BE2C (cell line): Measurements from ENCODE around the gene SYNE1.

Experiments used
- DNase-seq: peaks from one replicate; pipeline ENCODE4 v3.0.0-alpha.2; 2020
- H3K27me3 ChIP-seq: fragments of 250-450 bp; sonication (Bioruptor Pico); 2 replicates; pipeline ENCODE4 v1.5.1; 2020; ENCODE audit warnings: mild to moderate bottlenecking
- H3K36me3 ChIP-seq: fragments of 250-450 bp; sonication (Bioruptor Pico); 2 replicates; pipeline ENCODE4 v1.5.1; 2020; ENCODE audit warnings: mild to moderate bottlenecking
- H3K4me1 ChIP-seq: fragments of 250-450 bp; sonication (Bioruptor Pico); 2 replicates; pipeline ENCODE4 v1.5.1; 2020
- H3K4me3 ChIP-seq: 2 replicates; pipeline ENCODE4 v1.5.1; 2011; ENCODE audit warnings: low read depth, low read length
- H3K9me3 ChIP-seq: fragments of 250-450 bp; sonication (Bioruptor Pico); 2 replicates; pipeline ENCODE4 v1.5.1; 2020
- TF ChIP-seq, protein P1 (sequence below): IDR thresholded peaks from 2 replicates; pipeline ENCODE4 v1.5.1; 2012; ENCODE audit warnings: mild to moderate bottlenecking, low read depth, low read length

The SYNE1 gene

DNA sequence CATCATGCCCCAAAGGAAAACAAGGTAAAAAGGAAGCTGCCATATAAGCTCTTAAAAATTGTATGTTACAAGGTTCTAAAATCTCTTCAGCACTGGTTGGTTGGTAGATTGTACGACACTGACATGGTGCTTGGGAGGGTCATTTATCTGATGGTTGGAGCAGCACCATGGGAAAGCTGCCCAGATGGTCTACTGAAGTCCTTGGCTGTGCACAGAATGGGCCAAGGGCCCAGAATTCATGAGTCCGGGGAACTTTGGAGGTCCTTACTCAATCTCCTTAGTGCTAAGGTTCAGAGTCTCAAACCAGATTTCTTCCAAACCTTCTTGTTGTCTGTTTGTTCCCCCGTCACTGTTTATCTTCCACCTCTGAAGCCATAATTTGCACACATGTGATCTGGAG, 515.3 kb downstream of the SYNE1 start:
- DNase-seq = no peak
- Histone ChIP-seq H3K4me3 (no peak overlapping the region), H3K27me3 (no peaks in the 10 kb centered on the region), H3K4me1 (no peaks in the 10 kb centered on the region), H3K9me3 (no peaks in the 10 kb centered on the region), H3K36me3 (no peaks in the 10 kb centered on the region)
- TF ChIP-seq, protein P1, sequence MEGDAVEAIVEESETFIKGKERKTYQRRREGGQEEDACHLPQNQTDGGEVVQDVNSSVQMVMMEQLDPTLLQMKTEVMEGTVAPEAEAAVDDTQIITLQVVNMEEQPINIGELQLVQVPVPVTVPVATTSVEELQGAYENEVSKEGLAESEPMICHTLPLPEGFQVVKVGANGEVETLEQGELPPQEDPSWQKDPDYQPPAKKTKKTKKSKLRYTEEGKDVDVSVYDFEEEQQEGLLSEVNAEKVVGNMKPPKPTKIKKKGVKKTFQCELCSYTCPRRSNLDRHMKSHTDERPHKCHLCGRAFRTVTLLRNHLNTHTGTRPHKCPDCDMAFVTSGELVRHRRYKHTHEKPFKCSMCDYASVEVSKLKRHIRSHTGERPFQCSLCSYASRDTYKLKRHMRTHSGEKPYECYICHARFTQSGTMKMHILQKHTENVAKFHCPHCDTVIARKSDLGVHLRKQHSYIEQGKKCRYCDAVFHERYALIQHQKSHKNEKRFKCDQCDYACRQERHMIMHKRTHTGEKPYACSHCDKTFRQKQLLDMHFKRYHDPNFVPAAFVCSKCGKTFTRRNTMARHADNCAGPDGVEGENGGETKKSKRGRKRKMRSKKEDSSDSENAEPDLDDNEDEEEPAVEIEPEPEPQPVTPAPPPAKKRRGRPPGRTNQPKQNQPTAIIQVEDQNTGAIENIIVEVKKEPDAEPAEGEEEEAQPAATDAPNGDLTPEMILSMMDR = no peak

DNA sequence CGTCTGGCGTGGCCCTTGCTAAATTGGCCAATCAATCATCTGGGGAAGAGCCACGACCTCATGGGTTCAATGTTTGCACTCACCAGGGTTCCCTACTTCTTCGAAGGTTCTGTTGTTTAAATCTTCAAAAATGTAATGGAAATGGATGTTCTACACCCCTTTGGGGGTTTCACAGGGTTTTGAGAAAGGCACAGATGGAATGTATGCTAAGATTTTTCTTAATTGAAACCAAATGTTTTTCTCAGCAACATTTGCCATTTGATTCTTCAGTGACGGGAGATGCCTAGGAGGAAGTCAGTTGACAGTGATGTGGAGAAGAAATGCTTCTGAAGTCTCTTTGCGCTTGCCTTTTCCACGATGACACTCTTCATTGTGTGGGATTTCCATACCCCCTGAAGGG, 517.3 kb downstream of the SYNE1 start:
- H3K27me3 ChIP-seq = no peaks in the 10 kb centered on the region
- H3K36me3 ChIP-seq = no peaks in the 10 kb centered on the region
- H3K4me1 ChIP-seq = no peaks in the 10 kb centered on the region
- no peak overlapping the region for H3K4me3 ChIP-seq
- no peak for DNase-seq
- TF ChIP-seq, protein P1 = no peak
- no peaks in the 10 kb centered on the region for H3K9me3 ChIP-seq

DNA sequence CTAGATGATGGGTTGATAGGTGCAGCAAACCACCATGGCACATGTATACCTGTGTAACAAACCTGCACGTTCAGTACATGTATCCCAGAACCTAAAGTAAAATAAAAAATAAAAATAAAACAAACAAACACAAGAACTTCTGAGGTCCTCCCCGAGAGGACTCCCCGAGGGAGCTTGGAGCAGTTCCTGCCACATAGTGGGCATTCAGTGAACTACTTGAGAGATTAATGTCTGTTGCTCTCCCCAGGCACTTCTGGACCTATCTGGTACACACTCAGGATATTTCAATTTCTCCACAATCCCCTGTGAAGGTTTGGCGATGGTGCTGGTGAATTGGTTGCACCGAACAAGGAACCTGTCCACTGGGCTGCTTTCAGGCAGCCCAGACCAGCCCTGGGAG, 518.5 kb downstream of the SYNE1 start:
- Histone ChIP-seq H3K9me3 (no peaks in the 10 kb centered on the region), H3K27me3 (no peaks in the 10 kb centered on the region), H3K4me3 (no peak overlapping the region), H3K4me1 (no peaks in the 10 kb centered on the region), H3K36me3 (no peaks in the 10 kb centered on the region)
- DNase-seq = no peak
- TF ChIP-seq, protein P1 = no peak

- Histone ChIP-seq H3K4me1 (no peaks in the 10 kb centered on the region), H3K9me3 (no peaks in the 10 kb centered on the region), H3K27me3 (no peaks in the 10 kb centered on the region), H3K4me3 (no peak overlapping the region), H3K36me3 (no peaks in the 10 kb centered on the region)
- TF ChIP-seq, protein P1 = no peak
- DNase-seq = no peak
Observed at GRCh38 chr6:152118224-152118623, 518.9 kb downstream of the SYNE1 start.

DNA sequence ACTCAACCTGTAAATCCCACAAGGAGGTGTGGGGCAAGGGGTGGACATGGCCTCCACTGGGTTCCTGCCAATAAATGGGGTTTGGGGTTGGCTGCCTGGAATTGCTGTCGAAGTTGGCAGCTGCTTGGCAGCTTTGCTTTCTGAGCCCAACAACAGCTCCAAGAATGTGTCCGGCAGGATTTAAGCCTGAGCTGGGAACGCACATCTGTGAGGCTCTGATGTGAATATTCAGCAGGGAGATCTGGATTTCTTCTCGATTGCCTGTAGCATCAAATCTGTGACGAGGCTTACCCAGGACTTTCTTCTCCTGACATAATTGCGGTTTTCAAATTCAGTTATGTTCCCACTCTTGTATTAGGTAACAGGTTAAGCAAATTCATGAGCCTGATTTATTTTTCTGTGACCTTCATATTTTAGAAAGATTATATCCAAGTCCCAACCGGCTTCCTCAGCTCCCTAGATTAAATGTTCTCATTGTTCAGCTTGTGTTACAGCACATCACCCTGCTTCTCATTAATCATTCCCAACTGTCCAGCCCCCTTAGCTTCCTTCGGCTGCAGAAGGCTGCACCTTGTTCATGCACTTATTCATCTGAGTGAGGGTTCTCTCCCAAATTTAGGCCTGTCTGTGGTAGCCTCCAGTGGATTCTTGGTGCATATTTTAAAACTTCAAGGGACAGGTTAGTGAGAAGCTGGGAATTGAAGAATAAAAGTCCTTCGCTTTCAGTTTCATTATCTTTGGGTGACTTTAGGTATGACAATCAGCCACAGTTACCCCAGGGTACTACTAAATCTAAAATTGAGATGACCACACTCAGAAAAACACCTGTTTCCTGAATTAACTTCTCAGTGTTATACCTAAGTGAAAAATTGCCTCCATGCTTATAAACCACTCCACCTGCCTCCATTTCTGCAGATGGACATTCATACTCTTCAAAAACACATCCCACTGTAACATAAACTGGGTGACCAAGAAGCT, 519.7 kb downstream of the SYNE1 start:
- no peaks in the 10 kb centered on the region for H3K27me3 ChIP-seq
- DNase-seq = no peak
- H3K4me1 ChIP-seq = no peaks in the 10 kb centered on the region
- no peaks in the 10 kb centered on the region for H3K36me3 ChIP-seq
- TF ChIP-seq, protein P1 = no peak
- H3K4me3 ChIP-seq = no peak overlapping the region
- H3K9me3 ChIP-seq = no peaks in the 10 kb centered on the region
